H1 (cell line): ENCODE data around the gene AGXT2. TPM values are rescaled to one million over a fixed set of nuclear protein-coding genes. Genes with fewer than 3 reads are reported as not detected.

Experiments
- CTCF ChIA-PET: fragments of 300-600 bp; sonication (Branson Sonifier 250); formaldehyde crosslinking; loops from one replicate; lab custom pipeline; 2021; ENCODE audit not compliant: partially characterized antibody; lab: Charles Lee
- POLR2A ChIA-PET: fragments of 300-600 bp; sonication (Branson Sonifier 250); formaldehyde crosslinking; loops from one replicate; lab custom pipeline; 2021; ENCODE audit warnings: inconsistent platforms; ENCODE audit not compliant: partially characterized antibody; lab: Charles Lee
- DNase-seq, 2 experiments: peaks; one replicate each; pipeline versions ENCODE4 v3.0.0 to v3.0.0-alpha.2; 2010 to 2022; ENCODE audit warnings: low spot score in 2 of 2, low read depth in 1 of 2, mixed read lengths in 1 of 2
- FAIRE-seq: peaks from 2 replicates; lab custom pipeline; 2011; peaks lifted over from hg19 to GRCh38; lab: Jason Lieb, UNC
- H2AFZ ChIP-seq: 2 replicates; pipeline ENCODE4 v1.8.1; 2012; ENCODE audit warnings: low read length, inconsistent platforms
- H2AK5ac ChIP-seq: 2 replicates; pipeline ENCODE4 v1.6.1; 2013; ENCODE audit warnings: low read depth, low read length
- H2BK120ac ChIP-seq: replicated peaks from 2 replicates; pipeline ENCODE3; 2013; ENCODE audit warnings: low read depth, low read length, inconsistent platforms
- H2BK12ac ChIP-seq: 2 replicates; pipeline ENCODE4 v1.6.1; 2013; ENCODE audit warnings: low read depth, low read length
- H2BK15ac ChIP-seq: 2 replicates; pipeline ENCODE4 v1.6.1; 2013; ENCODE audit warnings: low read length
- H2BK20ac ChIP-seq: 2 replicates; pipeline ENCODE4 v1.6.1; 2013; ENCODE audit warnings: low read length
- H2BK5ac ChIP-seq: 2 replicates; pipeline ENCODE4 v1.6.1; 2013; ENCODE audit warnings: low read depth, low read length
- H3K14ac ChIP-seq: 2 replicates; pipeline ENCODE4 v1.6.1; 2013; ENCODE audit warnings: inconsistent platforms; ENCODE audit not compliant: insufficient read length
- H3K18ac ChIP-seq: 2 replicates; pipeline ENCODE4 v1.6.1; 2013; ENCODE audit warnings: low read length; ENCODE audit errors: extremely low read depth
- H3K23ac ChIP-seq: 2 replicates; pipeline ENCODE4 v1.6.1; 2013; ENCODE audit warnings: inconsistent platforms; ENCODE audit not compliant: insufficient read length
- H3K23me2 ChIP-seq: 2 replicates; pipeline ENCODE4 v1.6.1; 2013; ENCODE audit warnings: low read depth, low read length
- H3K27ac ChIP-seq: 2 replicates; pipeline ENCODE4 v1.6.1; 2011; ENCODE audit warnings: low read depth, low read length, inconsistent platforms
- H3K27me3 ChIP-seq, 4 experiments: replicated peaks in 1 of 4; 1 replicate in 1 of 4; 2 replicates in 3 of 4; pipeline versions ENCODE4 v1.6.1 to v1.8.1; 2011 to 2013; ENCODE audit warnings: low read length in 3 of 4, mild to moderate bottlenecking in 3 of 4, inconsistent platforms in 2 of 4, mixed read lengths in 2 of 4, moderate library complexity in 1 of 4; ENCODE audit not compliant: control insufficient read depth in 3 of 4, insufficient read depth in 3 of 4; ENCODE audit errors: extremely low read depth in 1 of 4
- H3K36me3 ChIP-seq, 4 experiments: 2 replicates each; pipeline versions ENCODE4 v1.6.1 to v1.8.1; 2011 to 2013; ENCODE audit warnings: mild to moderate bottlenecking in 4 of 4, low read length in 3 of 4, moderate library complexity in 2 of 4, control low read depth in 1 of 4, inconsistent platforms in 1 of 4; ENCODE audit not compliant: insufficient read depth in 4 of 4, control insufficient read depth in 2 of 4
- H3K4ac ChIP-seq: replicated peaks from 2 replicates; pipeline ENCODE3; 2013; ENCODE audit warnings: low read length, low read depth, mixed read lengths, inconsistent platforms; ENCODE audit not compliant: insufficient read length
- H3K4me1 ChIP-seq, 4 experiments: replicated peaks in 1 of 4; 1 replicate in 1 of 4; 2 replicates in 3 of 4; pipeline versions ENCODE4 v1.6.1 to v1.8.1; 2011 to 2013; ENCODE audit warnings: low read length in 3 of 4, inconsistent platforms in 2 of 4, mixed read lengths in 1 of 4; ENCODE audit not compliant: insufficient read depth in 4 of 4, control insufficient read depth in 3 of 4
- H3K4me2 ChIP-seq, 2 experiments: 2 replicates each; pipeline versions ENCODE4 v1.6.1 to v1.8.1; 2011 to 2013; ENCODE audit warnings: low read depth in 2 of 2, low read length in 2 of 2, control low read depth in 1 of 2, inconsistent platforms in 1 of 2, mild to moderate bottlenecking in 1 of 2; ENCODE audit not compliant: insufficient read depth in 1 of 2
- H3K4me3 ChIP-seq, 4 experiments: fragments of 200-600, 300-600 bp in 1 of 4; sonication (generic), shearing (Covaris generic), sonication (Bioruptor Twin) in 1 of 4; 2 replicates each; pipeline versions ENCODE4 v1.5.1 to v1.8.1; 2011 to 2016; ENCODE audit warnings: low read length in 4 of 4, low read depth in 3 of 4, control low read depth in 2 of 4, inconsistent platforms in 2 of 4, mild to moderate bottlenecking in 2 of 4, mixed read lengths in 1 of 4, moderate library complexity in 1 of 4; ENCODE audit not compliant: insufficient read depth in 2 of 4; ENCODE audit errors: extremely low read depth in 1 of 4
- H3K56ac ChIP-seq: replicated peaks from 2 replicates; pipeline ENCODE3; 2013; ENCODE audit warnings: low read depth, mild to moderate bottlenecking, mixed read lengths, low read length, inconsistent platforms; ENCODE audit not compliant: insufficient read length
- H3K79me1 ChIP-seq: 2 replicates; pipeline ENCODE4 v1.6.1; 2013; ENCODE audit warnings: low read depth, low read length, control low read depth
- H3K79me2 ChIP-seq, 2 experiments: 2 replicates each; pipeline versions ENCODE4 v1.6.1 to v1.8.1; 2012 to 2013; ENCODE audit warnings: low read length in 2 of 2, mild to moderate bottlenecking in 2 of 2, inconsistent platforms in 1 of 2; ENCODE audit not compliant: insufficient read depth in 2 of 2, control insufficient read depth in 1 of 2
- H3K9ac ChIP-seq, 4 experiments: replicated peaks in 1 of 4; 1 replicate in 1 of 4; 2 replicates in 3 of 4; pipeline versions ENCODE4 v1.6.1 to v1.8.1; 2011 to 2013; ENCODE audit warnings: low read depth in 3 of 4, low read length in 3 of 4, control low read depth in 2 of 4, mild to moderate bottlenecking in 2 of 4, moderate library complexity in 2 of 4, inconsistent platforms in 1 of 4; ENCODE audit errors: extremely low read depth in 1 of 4
- H3K9me3 ChIP-seq, 2 experiments: 2 replicates each; pipeline versions ENCODE4 v1.6.1 to v1.8.1; 2012 to 2013; ENCODE audit warnings: mild to moderate bottlenecking in 2 of 2, moderate library complexity in 2 of 2, control low read depth in 1 of 2, inconsistent platforms in 1 of 2, low read depth in 1 of 2, low read length in 1 of 2, mixed read lengths in 1 of 2; ENCODE audit not compliant: insufficient read depth in 2 of 2
- H4K20me1 ChIP-seq, 2 experiments: replicated peaks in 1 of 2; 2 replicates each; pipeline versions ENCODE3 to v1.8.1; 2011 to 2013; ENCODE audit warnings: inconsistent platforms in 2 of 2, low read length in 2 of 2, mild to moderate bottlenecking in 1 of 2; ENCODE audit not compliant: insufficient read depth in 2 of 2, control insufficient read depth in 1 of 2
- H4K5ac ChIP-seq: 2 replicates; pipeline ENCODE4 v1.6.1; 2013; ENCODE audit warnings: low read length, low read depth, mixed read lengths, inconsistent platforms; ENCODE audit not compliant: insufficient read length
- H4K8ac ChIP-seq: 2 replicates; pipeline ENCODE4 v1.8.0; 2013; ENCODE audit warnings: mild to moderate bottlenecking, moderate library complexity, low read length, inconsistent platforms; ENCODE audit not compliant: insufficient read depth; ENCODE audit errors: extremely low read depth
- H4K91ac ChIP-seq: replicated peaks from 2 replicates; pipeline ENCODE3; 2013; ENCODE audit warnings: low read length, mixed read lengths, inconsistent platforms; ENCODE audit not compliant: insufficient read length
- ATF3 ChIP-seq: IDR thresholded peaks from 2 replicates; pipeline ENCODE4 v1.6.1; 2011; ENCODE audit warnings: low read depth, mild to moderate bottlenecking, low read length; ENCODE audit not compliant: insufficient read depth
- NANOG ChIP-seq: IDR thresholded peaks from 2 replicates; pipeline ENCODE4 v1.6.1; 2011; ENCODE audit warnings: low read length, low read depth, mild to moderate bottlenecking, inconsistent platforms; ENCODE audit not compliant: insufficient read depth, poor library complexity, severe bottlenecking
- SIN3A ChIP-seq, 2 experiments: IDR thresholded peaks in 1 of 2; conservative IDR thresholded peaks in 1 of 2; 2 replicates each; pipeline ENCODE4 v1.6.1; 2011 to 2012; ENCODE audit warnings: low read length in 2 of 2, improper control_type of control experiment in 1 of 2, low read depth in 1 of 2, mild to moderate bottlenecking in 1 of 2
- SIRT6 ChIP-seq: IDR thresholded peaks from one replicate; pipeline ENCODE4 v1.7.1; 2012; ENCODE audit warnings: low read length, inconsistent platforms
- SRF ChIP-seq: IDR thresholded peaks from 2 replicates; pipeline ENCODE4 v1.6.1; 2011; ENCODE audit warnings: mild to moderate bottlenecking, low read depth, low read length, moderate library complexity
- WGBS, 2 experiments: shearing (Covaris generic) in 1 of 2; methylation state at CpG; one replicate each; pipeline versions ENCODE4 v1.1.6 to v1.1.7; 2013 to 2015; ENCODE audit warnings: low lambda C conversion rate in 2 of 2, mixed read lengths in 2 of 2, inconsistent platforms in 1 of 2, low coverage in 1 of 2, missing lambda C conversion rate in 1 of 2; ENCODE audit not compliant: insufficient replicate concordance in 2 of 2, insufficient coverage in 1 of 2, insufficient read length in 1 of 2; ENCODE audit errors: extremely low coverage in 1 of 2, missing lambda C conversion rate in 1 of 2; 5-methylcytosine and 5-hydroxymethylcytosine counted together
- polyA plus RNA-seq, 7 experiments: library from polyadenylated mRNA; depleted of rRNA in 3 of 7; stranded (reverse) in 5 of 7; unstranded in 2 of 7; fragments of >200 nt in 5 of 7; fragments of 200-250 nt in 2 of 7; gene quantifications; 1 replicate in 5 of 7; 2 replicates in 1 of 7; 4 replicates in 1 of 7; pipeline versions ENCODE4 v1.2.1 to v1.2.3, GENCODE V29; 2011 to 2013; ENCODE audit warnings: missing spikeins in 2 of 7, mixed read lengths in 2 of 7
- total RNA-seq: library from RNA; stranded (reverse); fragmentation: NEBNext Ultra II Directional; extraction: Animal tissue kit (Norgen Biotek cat#: 25700); gene quantifications from 2 replicates; pipeline ENCODE4 v1.2.1, GENCODE V29; 2021

The AGXT2 gene
- total and polyA plus RNA-seq, 2 of the 8 experiments (the other 6 are each of a cell fraction or from before 2014, with no cell fraction given), result not detected

GRCh38 chr5:34991486-34992238 lies 56.1 kb downstream of the AGXT2 start:
- H3K79me2 ChIP-seq, result no peaks in the 10 kb centered on the region
- H3K27ac ChIP-seq, result no peak overlapping the region
- no peak for DNase-seq
- H3K79me1 ChIP-seq, result no peaks in the 10 kb centered on the region
- POLR2A ChIA-PET, result no interaction called here
- H3K4ac ChIP-seq, result no peak overlapping the region
- H2AFZ ChIP-seq, result no peak overlapping the region
- H4K5ac ChIP-seq, result no peak overlapping the region
- H2BK20ac ChIP-seq, result no peak overlapping the region
- H3K14ac ChIP-seq, result no peak overlapping the region
- no peaks in the 10 kb centered on the region for H3K27me3 ChIP-seq
- H3K56ac ChIP-seq, result no peak overlapping the region
- H4K91ac ChIP-seq, result no peak overlapping the region
- no peak overlapping the region for H3K23ac ChIP-seq
- no peak overlapping the region for H2BK5ac ChIP-seq
- H4K20me1 ChIP-seq, result no peaks in the 10 kb centered on the region
- peaks cover 4% of the 10 kb centered on the region in 2 experiments; a peak in 2 of 4 replicates for H3K9me3 ChIP-seq
- H3K23me2 ChIP-seq, result no peaks in the 10 kb centered on the region; the same call in 1 of the 2 replicates
- 88% methylated on average over 2 of the region's 2 CpGs; no CpG with 5 or more reads in 1 of the 2 experiments for WGBS, 2 experiments
- CTCF ChIA-PET, result interaction anchor here (0.7 to 1.6 kb wide), 3 partner anchors 12 to 30 kb away, joined by 3 to 5 read pairs (median 3); no protein-coding TSS in a partner anchor
- H3K9ac ChIP-seq, result no peak overlapping the region
- no peak overlapping the region for H3K4me2 ChIP-seq
- H2BK12ac ChIP-seq, result no peak overlapping the region
- H2AK5ac ChIP-seq, result no peak overlapping the region
- no peak overlapping the region for H3K18ac ChIP-seq
- no peak for FAIRE-seq
- no peak overlapping the region for H2BK15ac ChIP-seq
- H3K36me3 ChIP-seq, result no peaks in the 10 kb centered on the region
- no peaks in the 10 kb centered on the region for H3K4me1 ChIP-seq
- no peak overlapping the region for H3K4me3 ChIP-seq
- no peak overlapping the region for H2BK120ac ChIP-seq
- H4K8ac ChIP-seq, result no peak overlapping the region
- TF ChIP-seq SIN3A (conservative IDR thresholded peaks at IDR 0.05 in 1 of 2, IDR thresholded peaks at IDR 0.05 in 1 of 2; ENCODE audit: low read depth in 1 of 2, low read length in 2 of 2), result no peak
- TF ChIP-seq SIRT6, result no peak
- TF ChIP-seq NANOG, result no peak
- TF ChIP-seq ATF3, result no peak
- TF ChIP-seq SRF, result no peak
